ENCODE data around the gene AFAP1L1.

- TF ChIP-seq CTCF (IDR thresholded peaks at IDR 0.05) (no peak), POLR2A (IDR thresholded peaks at IDR 0.05; ENCODE audit: low read length) (no peak), FOSL2 (IDR thresholded peaks at IDR 0.05) (no peak), FOSL2 (CRISPR knock-in tag; IDR thresholded peaks at IDR 0.05) (no peak), MAX (IDR thresholded peaks at IDR 0.05) (no peak), SMC3 (IDR thresholded peaks at IDR 0.05) (no peak), HOXB5 (CRISPR knock-in tag; IDR thresholded peaks at IDR 0.05) (no peak), MAZ (IDR thresholded peaks at IDR 0.05; ENCODE audit: borderline replicate concordance, low read depth, low read length) (no peak), REST (IDR thresholded peaks at IDR 0.05) (no peak), EP300 (IDR thresholded peaks at IDR 0.05) (no peak), PHF8 (IDR thresholded peaks at IDR 0.05; ENCODE audit: borderline replicate concordance, low read depth) (no peak)
Measured at GRCh38 chr5:149301049-149301743, 29.5 kb downstream of the AFAP1L1 start.
